HEK293 (cell line): ENCODE results near the gene EGFR.

Experiments
- CTCF ChIA-PET: fragments of 350-600 bp; formaldehyde crosslinking; extraction: SDS; loops from one replicate; lab custom pipeline; 2021; ENCODE audit warnings: antibody characterized with exemption; lab: Yijun Ruan, JAX
- POLR2A ChIA-PET: fragments of 300-600 bp; formaldehyde crosslinking; extraction: SDS; loops from one replicate; lab custom pipeline; 2020; ENCODE audit warnings: antibody characterized with exemption, inconsistent platforms; lab: Yijun Ruan, JAX
- H3K27ac ChIP-seq: fragments of 200-500 bp; sonication (Bioruptor generic); 2 replicates; pipeline ENCODE4 v1.5.1; 2014; ENCODE audit warnings: low read depth, low read length, control low read depth, inconsistent platforms; ENCODE audit errors: extremely low read depth
- H3K36me3 ChIP-seq, 2 experiments: fragments of 200-500 bp in 1 of 2; sonication (Bioruptor generic) in 1 of 2; 1 replicate in 1 of 2; 2 replicates in 1 of 2; pipeline ENCODE4 v1.5.1; 2014 to 2017; ENCODE audit warnings: inconsistent platforms in 2 of 2, low read length in 2 of 2; ENCODE audit not compliant: control insufficient read depth in 2 of 2, insufficient read depth in 1 of 2
- H3K4me1 ChIP-seq: fragments of 200-500 bp; sonication (Bioruptor generic); 2 replicates; pipeline ENCODE4 v1.5.1; 2014; ENCODE audit warnings: mild to moderate bottlenecking, low read length, inconsistent platforms; ENCODE audit not compliant: control insufficient read depth, insufficient read depth
- H3K4me3 ChIP-seq: 2 replicates; pipeline ENCODE4 v1.5.1; 2011; ENCODE audit warnings: low read depth, mild to moderate bottlenecking, control low read depth, low read length, moderate library complexity
- H3K9me3 ChIP-seq: fragments of 200-500 bp; sonication (Bioruptor generic); 2 replicates; pipeline ENCODE4 v1.5.1; 2014; ENCODE audit warnings: low read depth, low read length, inconsistent platforms; ENCODE audit not compliant: control insufficient read depth, insufficient read depth
- BCL11B ChIP-seq: fragments of 450-650 bp; formaldehyde crosslinking; IDR thresholded peaks from 2 replicates; pipeline ENCODE4 v1.5.1; 2016; ENCODE audit warnings: low read depth, missing biosample characterization, missing genetic modification characterization
- RBAK ChIP-seq: fragments of 450-650 bp; formaldehyde crosslinking; IDR thresholded peaks from 2 replicates; pipeline ENCODE4 v1.5.1; 2016; ENCODE audit warnings: missing biosample characterization, missing genetic modification characterization
- ZBTB8A ChIP-seq: fragments of 450-650 bp; formaldehyde crosslinking; IDR thresholded peaks from 2 replicates; pipeline ENCODE4 v1.5.1; 2016; ENCODE audit warnings: missing biosample characterization, missing genetic modification characterization
- ZFP69B ChIP-seq: fragments of 450-650 bp; formaldehyde crosslinking; IDR thresholded peaks from 2 replicates; pipeline ENCODE4 v1.5.1; 2016; ENCODE audit warnings: missing biosample characterization, missing genetic modification characterization
- ZNF175 ChIP-seq: fragments of 450-650 bp; formaldehyde crosslinking; IDR thresholded peaks from 2 replicates; pipeline ENCODE4 v1.5.1; 2016; ENCODE audit warnings: missing biosample characterization, missing genetic modification characterization
- ZNF311 ChIP-seq: fragments of 450-650 bp; formaldehyde crosslinking; IDR thresholded peaks from 2 replicates; pipeline ENCODE4 v1.5.1; 2017; ENCODE audit warnings: missing biosample characterization, missing genetic modification characterization, borderline replicate concordance
- ZNF510 ChIP-seq: fragments of 450-650 bp; formaldehyde crosslinking; IDR thresholded peaks from 2 replicates; pipeline ENCODE4 v1.5.1; 2018; ENCODE audit warnings: mild to moderate bottlenecking, missing genetic modification characterization, missing biosample characterization; ENCODE audit not compliant: insufficient replicate concordance
- ZNF596 ChIP-seq: fragments of 450-650 bp; IDR thresholded peaks from 2 replicates; pipeline ENCODE4 v1.5.0; 2018; ENCODE audit warnings: missing biosample characterization, mild to moderate bottlenecking, missing genetic modification characterization, moderate library complexity
- ZNF610 ChIP-seq: fragments of 450-650 bp; formaldehyde crosslinking; IDR thresholded peaks from 2 replicates; pipeline ENCODE4 v1.5.1; 2016; ENCODE audit warnings: missing biosample characterization, missing genetic modification characterization, borderline replicate concordance
- ZNF701 ChIP-seq: fragments of 450-650 bp; formaldehyde crosslinking; IDR thresholded peaks from 2 replicates; pipeline ENCODE4 v1.5.1; 2016; ENCODE audit warnings: missing biosample characterization, missing genetic modification characterization
- TF ChIP-seq, protein P1 (sequence below): fragments of 450-650 bp; formaldehyde crosslinking; IDR thresholded peaks from 2 replicates; pipeline ENCODE4 v1.5.1; 2016; ENCODE audit warnings: missing biosample characterization, missing genetic modification characterization
- TF ChIP-seq, protein P2 (sequence below): fragments of 450-650 bp; IDR thresholded peaks from 2 replicates; pipeline ENCODE4 v1.5.1; 2018; ENCODE audit warnings: missing biosample characterization, missing genetic modification characterization
- TF ChIP-seq, protein P3 (sequence below): fragments of 450-650 bp; formaldehyde crosslinking; IDR thresholded peaks from 2 replicates; pipeline ENCODE4 v1.5.1; 2016; ENCODE audit warnings: missing biosample characterization, missing genetic modification characterization
- TF ChIP-seq, protein P4 (sequence below): fragments of 450-650 bp; formaldehyde crosslinking; IDR thresholded peaks from 2 replicates; pipeline ENCODE4 v1.5.1; 2016; ENCODE audit warnings: missing biosample characterization, missing genetic modification characterization
- TF ChIP-seq, protein P5 (sequence below): fragments of 450-650 bp; formaldehyde crosslinking; IDR thresholded peaks from 2 replicates; pipeline ENCODE4 v1.5.1; 2016; ENCODE audit warnings: missing biosample characterization, missing genetic modification characterization
- TF ChIP-seq, protein P6 (sequence below): fragments of 450-650 bp; formaldehyde crosslinking; optimal IDR thresholded peaks from 2 replicates; pipeline ENCODE3; 2016; ENCODE audit warnings: missing biosample characterization, mild to moderate bottlenecking, missing genetic modification characterization

EGFR gene

DNA sequence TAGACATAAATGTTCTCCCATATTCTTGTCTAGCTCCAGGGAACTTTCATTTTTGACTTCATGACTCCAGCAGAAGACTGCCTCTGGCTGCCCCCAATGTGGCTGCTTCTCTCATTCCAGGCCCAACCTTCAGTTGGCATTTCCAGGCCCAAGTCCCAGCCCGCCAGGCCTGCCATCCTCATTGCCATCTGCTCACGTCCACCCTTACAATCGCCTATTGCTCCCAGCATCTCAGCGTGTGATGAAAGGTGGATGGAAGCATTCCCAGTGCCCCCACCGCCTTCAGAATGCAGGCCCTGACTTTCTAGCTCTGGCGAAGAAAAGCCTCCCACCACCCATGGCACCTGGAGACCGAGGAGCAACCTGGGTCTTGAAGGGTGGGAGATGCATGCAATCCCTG is 214.2 kb downstream of the EGFR start (continued):
- TF ChIP-seq, protein P1, sequence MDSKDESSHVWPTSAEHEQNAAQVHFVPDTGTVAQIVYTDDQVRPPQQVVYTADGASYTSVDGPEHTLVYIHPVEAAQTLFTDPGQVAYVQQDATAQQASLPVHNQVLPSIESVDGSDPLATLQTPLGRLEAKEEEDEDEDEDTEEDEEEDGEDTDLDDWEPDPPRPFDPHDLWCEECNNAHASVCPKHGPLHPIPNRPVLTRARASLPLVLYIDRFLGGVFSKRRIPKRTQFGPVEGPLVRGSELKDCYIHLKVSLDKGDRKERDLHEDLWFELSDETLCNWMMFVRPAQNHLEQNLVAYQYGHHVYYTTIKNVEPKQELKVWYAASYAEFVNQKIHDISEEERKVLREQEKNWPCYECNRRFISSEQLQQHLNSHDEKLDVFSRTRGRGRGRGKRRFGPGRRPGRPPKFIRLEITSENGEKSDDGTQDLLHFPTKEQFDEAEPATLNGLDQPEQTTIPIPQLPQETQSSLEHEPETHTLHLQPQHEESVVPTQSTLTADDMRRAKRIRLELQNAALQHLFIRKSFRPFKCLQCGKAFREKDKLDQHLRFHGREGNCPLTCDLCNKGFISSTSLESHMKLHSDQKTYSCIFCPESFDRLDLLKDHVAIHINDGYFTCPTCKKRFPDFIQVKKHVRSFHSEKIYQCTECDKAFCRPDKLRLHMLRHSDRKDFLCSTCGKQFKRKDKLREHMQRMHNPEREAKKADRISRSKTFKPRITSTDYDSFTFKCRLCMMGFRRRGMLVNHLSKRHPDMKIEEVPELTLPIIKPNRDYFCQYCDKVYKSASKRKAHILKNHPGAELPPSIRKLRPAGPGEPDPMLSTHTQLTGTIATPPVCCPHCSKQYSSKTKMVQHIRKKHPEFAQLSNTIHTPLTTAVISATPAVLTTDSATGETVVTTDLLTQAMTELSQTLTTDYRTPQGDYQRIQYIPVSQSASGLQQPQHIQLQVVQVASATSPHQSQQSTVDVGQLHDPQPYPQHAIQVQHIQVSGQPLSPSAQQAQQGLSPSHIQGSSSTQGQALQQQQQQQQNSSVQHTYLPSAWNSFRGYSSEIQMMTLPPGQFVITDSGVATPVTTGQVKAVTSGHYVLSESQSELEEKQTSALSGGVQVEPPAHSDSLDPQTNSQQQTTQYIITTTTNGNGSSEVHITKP, result no peak
- no peak for TF ChIP-seq RBAK (tag by site-specific recombination)
- no peak for TF ChIP-seq ZNF701
- TF ChIP-seq, all 188 proteins: peak for 0

DNA sequence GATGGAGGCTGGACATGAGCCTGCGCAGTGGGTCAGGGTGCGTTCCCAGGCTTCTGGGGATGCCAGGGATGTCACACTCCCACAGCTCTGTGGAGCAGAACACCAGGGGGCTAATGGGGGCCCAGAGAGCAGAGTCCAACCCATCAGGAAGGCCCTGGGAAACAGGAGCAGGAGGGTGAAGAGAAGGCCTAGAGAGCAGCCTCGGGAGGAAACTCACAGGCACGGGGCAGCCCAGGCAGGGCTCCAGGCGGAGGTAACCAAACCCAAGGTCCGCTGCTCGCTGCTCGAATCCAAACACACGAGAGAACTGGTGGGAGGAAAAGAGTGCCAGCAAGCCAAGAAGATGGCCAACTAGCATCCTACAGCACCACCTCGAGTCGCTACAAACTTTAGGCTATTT is 215.6 kb downstream of the EGFR start:
- no peaks in the 10 kb centered on the region for H3K9me3 ChIP-seq
- CTCF ChIA-PET, result interaction anchor here (0.9 kb wide), 1 partner anchor 11 kb away, joined by 4 read pairs; no protein-coding TSS in a partner anchor
- TF ChIP-seq ZNF175 (no peak), ZNF311 (no peak), ZFP69B (no peak), ZNF610 (tag by site-specific recombination) (no peak), BCL11B (no peak), ZNF596 (tag by site-specific recombination) (no peak)
- TF ChIP-seq, protein P2, sequence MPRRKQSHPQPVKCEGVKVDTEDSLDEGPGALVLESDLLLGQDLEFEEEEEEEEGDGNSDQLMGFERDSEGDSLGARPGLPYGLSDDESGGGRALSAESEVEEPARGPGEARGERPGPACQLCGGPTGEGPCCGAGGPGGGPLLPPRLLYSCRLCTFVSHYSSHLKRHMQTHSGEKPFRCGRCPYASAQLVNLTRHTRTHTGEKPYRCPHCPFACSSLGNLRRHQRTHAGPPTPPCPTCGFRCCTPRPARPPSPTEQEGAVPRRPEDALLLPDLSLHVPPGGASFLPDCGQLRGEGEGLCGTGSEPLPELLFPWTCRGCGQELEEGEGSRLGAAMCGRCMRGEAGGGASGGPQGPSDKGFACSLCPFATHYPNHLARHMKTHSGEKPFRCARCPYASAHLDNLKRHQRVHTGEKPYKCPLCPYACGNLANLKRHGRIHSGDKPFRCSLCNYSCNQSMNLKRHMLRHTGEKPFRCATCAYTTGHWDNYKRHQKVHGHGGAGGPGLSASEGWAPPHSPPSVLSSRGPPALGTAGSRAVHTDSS (tag by site-specific recombination), result no peak
- TF ChIP-seq, protein P3, sequence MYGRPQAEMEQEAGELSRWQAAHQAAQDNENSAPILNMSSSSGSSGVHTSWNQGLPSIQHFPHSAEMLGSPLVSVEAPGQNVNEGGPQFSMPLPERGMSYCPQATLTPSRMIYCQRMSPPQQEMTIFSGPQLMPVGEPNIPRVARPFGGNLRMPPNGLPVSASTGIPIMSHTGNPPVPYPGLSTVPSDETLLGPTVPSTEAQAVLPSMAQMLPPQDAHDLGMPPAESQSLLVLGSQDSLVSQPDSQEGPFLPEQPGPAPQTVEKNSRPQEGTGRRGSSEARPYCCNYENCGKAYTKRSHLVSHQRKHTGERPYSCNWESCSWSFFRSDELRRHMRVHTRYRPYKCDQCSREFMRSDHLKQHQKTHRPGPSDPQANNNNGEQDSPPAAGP, result no peak
- TF ChIP-seq, protein P4, sequence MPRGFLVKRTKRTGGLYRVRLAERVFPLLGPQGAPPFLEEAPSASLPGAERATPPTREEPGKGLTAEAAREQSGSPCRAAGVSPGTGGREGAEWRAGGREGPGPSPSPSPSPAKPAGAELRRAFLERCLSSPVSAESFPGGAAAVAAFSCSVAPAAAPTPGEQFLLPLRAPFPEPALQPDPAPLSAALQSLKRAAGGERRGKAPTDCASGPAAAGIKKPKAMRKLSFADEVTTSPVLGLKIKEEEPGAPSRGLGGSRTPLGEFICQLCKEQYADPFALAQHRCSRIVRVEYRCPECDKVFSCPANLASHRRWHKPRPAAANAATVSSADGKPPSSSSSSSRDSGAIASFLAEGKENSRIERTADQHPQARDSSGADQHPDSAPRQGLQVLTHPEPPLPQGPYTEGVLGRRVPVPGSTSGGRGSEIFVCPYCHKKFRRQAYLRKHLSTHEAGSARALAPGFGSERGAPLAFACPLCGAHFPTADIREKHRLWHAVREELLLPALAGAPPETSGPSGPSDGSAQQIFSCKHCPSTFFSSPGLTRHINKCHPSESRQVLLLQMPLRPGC (tag by site-specific recombination), result no peak
- no peak overlapping the region for H3K27ac ChIP-seq
- no peak overlapping the region for H3K4me3 ChIP-seq
- POLR2A ChIA-PET, result no interaction called here
- no peaks in the 10 kb centered on the region for H3K36me3 ChIP-seq
- H3K4me1 ChIP-seq, result no peaks in the 10 kb centered on the region

DNA sequence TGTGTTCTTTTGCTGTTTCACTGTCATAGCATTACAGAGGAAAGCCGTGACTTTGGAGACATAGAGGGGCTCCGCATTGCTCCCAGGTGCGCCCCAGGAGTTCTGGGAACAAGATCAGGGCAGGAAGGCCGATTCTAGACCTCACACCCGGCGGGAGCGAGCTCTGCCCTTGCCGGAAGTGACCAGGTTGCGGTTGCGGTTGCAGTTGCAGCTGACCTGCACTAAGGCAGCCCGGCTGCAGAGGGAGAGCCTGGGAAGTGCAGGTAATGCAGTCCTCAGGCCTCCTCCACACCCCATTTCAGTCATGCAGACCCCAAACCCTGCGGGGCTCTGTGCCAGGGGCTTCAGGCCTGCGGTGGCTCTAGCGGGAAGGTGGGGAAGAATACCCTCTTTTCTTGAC is 216.3 kb downstream of the EGFR start:
- H3K4me1 ChIP-seq, result no peaks in the 10 kb centered on the region
- no peak overlapping the region for H3K4me3 ChIP-seq
- POLR2A ChIA-PET, result no interaction called here
- CTCF ChIA-PET, result no interaction called here
- H3K9me3 ChIP-seq, result no peaks in the 10 kb centered on the region
- TF ChIP-seq, protein P5, sequence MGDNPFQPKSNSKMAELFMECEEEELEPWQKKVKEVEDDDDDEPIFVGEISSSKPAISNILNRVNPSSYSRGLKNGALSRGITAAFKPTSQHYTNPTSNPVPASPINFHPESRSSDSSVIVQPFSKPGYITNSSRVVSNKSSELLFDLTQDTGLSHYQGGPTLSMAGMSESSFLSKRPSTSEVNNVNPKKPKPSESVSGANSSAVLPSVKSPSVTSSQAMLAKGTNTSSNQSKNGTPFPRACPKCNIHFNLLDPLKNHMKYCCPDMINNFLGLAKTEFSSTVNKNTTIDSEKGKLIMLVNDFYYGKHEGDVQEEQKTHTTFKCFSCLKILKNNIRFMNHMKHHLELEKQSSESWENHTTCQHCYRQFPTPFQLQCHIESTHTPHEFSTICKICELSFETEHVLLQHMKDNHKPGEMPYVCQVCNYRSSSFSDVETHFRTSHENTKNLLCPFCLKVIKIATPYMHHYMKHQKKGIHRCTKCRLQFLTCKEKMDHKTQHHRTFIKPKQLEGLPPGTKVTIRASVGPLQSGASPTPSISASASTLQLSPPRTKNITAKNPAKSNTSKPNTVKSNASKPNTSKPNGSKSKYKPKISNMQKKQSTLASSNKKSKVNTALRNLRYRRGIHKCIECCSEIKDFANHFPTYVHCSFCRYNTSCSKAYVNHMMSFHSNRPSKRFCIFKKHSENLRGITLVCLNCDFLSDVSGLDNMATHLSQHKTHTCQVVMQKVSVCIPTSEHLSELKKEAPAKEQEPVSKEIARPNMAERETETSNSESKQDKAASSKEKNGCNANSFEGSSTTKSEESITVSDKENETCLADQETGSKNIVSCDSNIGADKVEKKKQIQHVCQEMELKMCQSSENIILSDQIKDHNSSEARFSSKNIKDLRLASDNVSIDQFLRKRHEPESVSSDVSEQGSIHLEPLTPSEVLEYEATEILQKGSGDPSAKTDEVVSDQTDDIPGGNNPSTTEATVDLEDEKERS (tag by site-specific recombination), result no peak
- TF ChIP-seq ZBTB8A (tag by site-specific recombination) (no peak), ZNF510 (tag by site-specific recombination) (no peak)
- TF ChIP-seq, protein P2 (tag by site-specific recombination), result no peak
- TF ChIP-seq, protein P6, sequence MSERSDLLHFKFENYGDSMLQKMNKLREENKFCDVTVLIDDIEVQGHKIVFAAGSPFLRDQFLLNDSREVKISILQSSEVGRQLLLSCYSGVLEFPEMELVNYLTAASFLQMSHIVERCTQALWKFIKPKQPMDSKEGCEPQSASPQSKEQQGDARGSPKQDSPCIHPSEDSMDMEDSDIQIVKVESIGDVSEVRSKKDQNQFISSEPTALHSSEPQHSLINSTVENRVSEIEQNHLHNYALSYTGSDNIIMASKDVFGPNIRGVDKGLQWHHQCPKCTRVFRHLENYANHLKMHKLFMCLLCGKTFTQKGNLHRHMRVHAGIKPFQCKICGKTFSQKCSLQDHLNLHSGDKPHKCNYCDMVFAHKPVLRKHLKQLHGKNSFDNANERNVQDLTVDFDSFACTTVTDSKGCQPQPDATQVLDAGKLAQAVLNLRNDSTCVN, result no peak
- no peaks in the 10 kb centered on the region for H3K36me3 ChIP-seq
- no peak overlapping the region for H3K27ac ChIP-seq
